SH-SY5Y (cell line): ENCODE results near the gene HBP1.

ENCODE experiments used
- GATA2 ChIP-seq: IDR thresholded peaks from 2 replicates; pipeline ENCODE4 v1.6.1; 2011; ENCODE audit warnings: mild to moderate bottlenecking, low read depth, low read length
- GATA3 ChIP-seq: IDR thresholded peaks from 2 replicates; pipeline ENCODE4 v1.6.1; 2011; ENCODE audit warnings: low read depth, mild to moderate bottlenecking, low read length, moderate library complexity

DNA sequence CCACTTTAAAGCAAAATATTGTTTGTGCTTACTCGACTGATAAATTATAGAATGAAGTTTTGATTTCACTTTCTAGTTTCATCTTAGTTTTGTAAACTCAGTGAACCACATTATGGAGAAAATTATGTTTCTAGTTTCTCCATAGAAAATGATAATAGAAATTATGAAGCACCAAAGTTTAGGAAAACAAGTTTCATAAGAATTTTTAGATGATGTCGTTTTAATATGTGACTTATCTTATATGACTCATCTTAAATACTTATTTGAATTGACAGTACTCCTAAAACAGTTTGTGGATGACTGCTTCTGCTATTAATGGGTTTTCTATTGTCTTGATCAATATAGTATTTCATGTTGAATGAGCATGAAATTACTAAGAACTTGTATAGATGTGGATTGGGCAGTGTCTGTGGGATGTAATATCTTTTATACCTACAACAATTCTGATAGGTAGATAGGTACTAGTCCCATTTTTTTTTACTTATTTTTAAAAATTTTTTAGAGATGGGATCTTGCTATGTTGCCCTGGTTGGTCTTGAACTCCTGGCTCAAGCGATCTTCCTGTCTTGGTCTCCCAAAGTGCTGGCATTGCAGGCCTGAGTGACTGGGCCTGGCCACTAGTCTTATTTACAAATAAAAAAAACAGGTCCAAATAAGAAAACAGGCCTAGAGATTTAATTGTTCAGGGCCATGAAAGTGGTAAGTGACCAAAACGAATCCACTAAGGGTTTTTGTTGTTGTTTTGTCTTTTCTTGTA is 3.7 kb downstream of the HBP1 start:
- TF ChIP-seq GATA3 (no peak), GATA2 (no peak)
